DND-41 (cell line): ENCODE measurements around the gene SRSF12.

Source experiments
- CTCF ChIP-seq: IDR thresholded peaks from 2 replicates; pipeline ENCODE4 v1.5.1; 2012; ENCODE audit warnings: borderline replicate concordance, low read length, moderate library complexity, mild to moderate bottlenecking; ENCODE audit not compliant: poor library complexity, severe bottlenecking; ENCODE audit errors: extremely low read depth
- EZH2 ChIP-seq: IDR thresholded peaks from 3 replicates; pipeline ENCODE4 v1.6.1; 2012; ENCODE audit warnings: borderline replicate concordance, low read depth, mild to moderate bottlenecking, moderate library complexity, low read length, inconsistent platforms; ENCODE audit not compliant: severe bottlenecking

- TF ChIP-seq CTCF (no peak), EZH2 (no peak)
These were observed 2.5 kb upstream of the SRSF12 start for GRCh38 chr6:89120371-89120770.
